Neuronal stem cell (in vitro differentiated cells): Measurements from ENCODE around the gene EPAS1.

Experiments
- DNase-seq: peaks from one replicate; pipeline ENCODE4 v3.0.0-alpha.2; 2013; ENCODE audit warnings: low spot score
- H2AFZ ChIP-seq: one replicate; pipeline ENCODE4 v1.6.1; 2013; ENCODE audit warnings: mild to moderate bottlenecking, low read length, inconsistent platforms
- H2AK5ac ChIP-seq: 2 replicates; pipeline ENCODE4 v1.6.1; 2013; ENCODE audit warnings: low read depth, mild to moderate bottlenecking, inconsistent platforms, low read length, moderate library complexity, mixed read lengths
- H2BK120ac ChIP-seq: 2 replicates; pipeline ENCODE4 v1.6.1; 2013; ENCODE audit warnings: low read depth, mild to moderate bottlenecking, inconsistent platforms, low read length, moderate library complexity, mixed read lengths
- H2BK12ac ChIP-seq: one replicate; pipeline ENCODE4 v1.6.1; 2013; ENCODE audit warnings: low read length, inconsistent platforms
- H2BK15ac ChIP-seq: 2 replicates; pipeline ENCODE4 v1.6.1; 2013; ENCODE audit warnings: mild to moderate bottlenecking, low read length, inconsistent platforms, mixed read lengths
- H2BK5ac ChIP-seq: one replicate; pipeline ENCODE4 v1.6.1; 2013; ENCODE audit warnings: inconsistent platforms, mild to moderate bottlenecking, low read length, moderate library complexity
- H3K14ac ChIP-seq: one replicate; pipeline ENCODE4 v1.6.1; 2013; ENCODE audit warnings: low read length, inconsistent platforms
- H3K18ac ChIP-seq: 2 replicates; pipeline ENCODE4 v1.6.1; 2013; ENCODE audit warnings: low read length, inconsistent platforms
- H3K23ac ChIP-seq: 2 replicates; pipeline ENCODE4 v1.6.1; 2013; ENCODE audit warnings: low read depth, mild to moderate bottlenecking, mixed read lengths, low read length, inconsistent platforms; ENCODE audit not compliant: poor library complexity
- H3K27ac ChIP-seq: replicated peaks from 3 replicates; pipeline ENCODE4 v1.5.1; 2013; ENCODE audit warnings: low read length, inconsistent platforms
- H3K27me3 ChIP-seq, 3 experiments: 2 replicates each; pipeline ENCODE4 v1.6.1; 2013; ENCODE audit warnings: low read length in 3 of 3, mild to moderate bottlenecking in 2 of 3, inconsistent platforms in 1 of 3, low read depth in 1 of 3, mixed read lengths in 1 of 3, moderate library complexity in 1 of 3; ENCODE audit not compliant: control insufficient read depth in 3 of 3, insufficient read depth in 3 of 3
- H3K36me3 ChIP-seq, 2 donors: replicated peaks in 1 of 2; 2 replicates each; pipeline ENCODE4 v1.6.1; 2013; ENCODE audit warnings: low read length in 2 of 2; ENCODE audit not compliant: control insufficient read depth in 2 of 2, insufficient read depth in 2 of 2
- H3K4ac ChIP-seq: 2 replicates; pipeline ENCODE4 v1.6.1; 2013; ENCODE audit warnings: inconsistent platforms, mild to moderate bottlenecking, low read length, moderate library complexity
- H3K4me1 ChIP-seq, 2 donors: 1 replicate in 1 of 2; 2 replicates in 1 of 2; pipeline ENCODE4 v1.6.1; 2013; ENCODE audit warnings: low read length in 2 of 2, low read depth in 1 of 2; ENCODE audit not compliant: control insufficient read depth in 2 of 2, insufficient read depth in 1 of 2
- H3K4me2 ChIP-seq: one replicate; pipeline ENCODE4 v1.6.1; 2013; ENCODE audit warnings: mild to moderate bottlenecking, low read length, inconsistent platforms; ENCODE audit not compliant: insufficient read depth, poor library complexity, severe bottlenecking
- H3K4me3 ChIP-seq, 2 donors: 2 replicates each; pipeline ENCODE4 v1.5.1; 2013; ENCODE audit warnings: low read length in 2 of 2, mild to moderate bottlenecking in 2 of 2, inconsistent platforms in 1 of 2, moderate library complexity in 1 of 2
- H3K79me1 ChIP-seq: one replicate; pipeline ENCODE4 v1.6.1; 2013; ENCODE audit warnings: low read depth, mild to moderate bottlenecking, inconsistent platforms, low read length, moderate library complexity
- H3K9ac ChIP-seq: one replicate; pipeline ENCODE4 v1.6.1; 2013; ENCODE audit warnings: mild to moderate bottlenecking, low read depth, low read length, inconsistent platforms; ENCODE audit not compliant: poor library complexity
- H3K9me3 ChIP-seq, 2 donors: replicated peaks in 1 of 2; 2 replicates each; pipeline versions ENCODE3 to v1.6.1; 2013; ENCODE audit warnings: low read length in 2 of 2, mild to moderate bottlenecking in 2 of 2, inconsistent platforms in 1 of 2, low read depth in 1 of 2, mixed read lengths in 1 of 2, moderate library complexity in 1 of 2; ENCODE audit not compliant: control insufficient read depth in 2 of 2, insufficient read depth in 1 of 2
- H4K8ac ChIP-seq: one replicate; pipeline ENCODE4 v1.6.1; 2013; ENCODE audit warnings: low read depth, mild to moderate bottlenecking, inconsistent platforms, low read length, moderate library complexity
- H4K91ac ChIP-seq: one replicate; pipeline ENCODE4 v1.6.1; 2013; ENCODE audit warnings: low read length, low read depth, mild to moderate bottlenecking, inconsistent platforms; ENCODE audit not compliant: poor library complexity
- WGBS, 2 donors: extraction: QIAGEN DNeasy Blood & Tissue Kit; methylation state at CpG; one replicate each; pipeline ENCODE4 v1.1.7; 2013; ENCODE audit warnings: missing lambda C conversion rate in 2 of 2, mixed read lengths in 1 of 2; ENCODE audit not compliant: insufficient read length in 2 of 2, insufficient replicate concordance in 1 of 2; ENCODE audit errors: extremely low coverage in 2 of 2; 5-methylcytosine and 5-hydroxymethylcytosine counted together

Gene EPAS1

DNA sequence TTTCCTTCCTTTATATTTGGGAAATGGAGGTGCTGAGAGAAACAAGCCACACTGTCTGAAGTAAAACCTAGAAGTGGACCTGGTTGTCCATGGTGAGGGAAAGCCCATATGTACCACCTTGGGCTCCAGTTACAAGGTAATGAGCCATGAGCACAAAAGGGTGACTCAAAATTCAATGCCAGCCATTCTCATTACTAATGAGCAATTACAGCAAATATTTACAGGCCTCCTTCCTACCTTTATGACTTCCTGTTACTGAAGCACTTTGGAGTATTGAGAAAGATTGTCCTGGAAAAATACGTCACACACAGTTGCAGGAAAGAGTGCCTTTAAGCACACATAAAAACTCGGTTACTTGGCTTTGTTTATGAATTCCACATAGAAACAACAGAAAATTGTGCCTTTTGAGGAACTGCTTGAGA, 9.1 kb downstream of the EPAS1 start:
- Histone ChIP-seq H2BK12ac (no peak overlapping the region), H3K27me3 (peaks cover 0 to 59% (median 0%) of the 10 kb centered on the region in 3 experiments), H3K4me3 (no peak overlapping the region), H4K91ac (no peak overlapping the region), H2BK5ac (no peak overlapping the region), H4K8ac (no peak overlapping the region), H3K4ac (no peak overlapping the region), H2AK5ac (no peak overlapping the region), H3K18ac (no peak overlapping the region), H3K4me1 (peaks cover 0 to 3% of the 10 kb centered on the region in 2 donors), H2BK15ac (no peak overlapping the region), H3K9me3 (peaks cover 0 to 4% of the 10 kb centered on the region in 2 donors), H3K79me1 (no peaks in the 10 kb centered on the region), H3K4me2 (no peak overlapping the region), H3K36me3 (no peaks in the 10 kb centered on the region), H3K27ac (no peak overlapping the region), H2BK120ac (no peak overlapping the region), H3K9ac (no peak overlapping the region), H2AFZ (no peak overlapping the region), H3K23ac (no peak overlapping the region), H3K14ac (no peak overlapping the region)
- DNase-seq = no peak
- WGBS, 2 donors = no CpG with 5 or more reads among the region's 2 CpGs

DNA sequence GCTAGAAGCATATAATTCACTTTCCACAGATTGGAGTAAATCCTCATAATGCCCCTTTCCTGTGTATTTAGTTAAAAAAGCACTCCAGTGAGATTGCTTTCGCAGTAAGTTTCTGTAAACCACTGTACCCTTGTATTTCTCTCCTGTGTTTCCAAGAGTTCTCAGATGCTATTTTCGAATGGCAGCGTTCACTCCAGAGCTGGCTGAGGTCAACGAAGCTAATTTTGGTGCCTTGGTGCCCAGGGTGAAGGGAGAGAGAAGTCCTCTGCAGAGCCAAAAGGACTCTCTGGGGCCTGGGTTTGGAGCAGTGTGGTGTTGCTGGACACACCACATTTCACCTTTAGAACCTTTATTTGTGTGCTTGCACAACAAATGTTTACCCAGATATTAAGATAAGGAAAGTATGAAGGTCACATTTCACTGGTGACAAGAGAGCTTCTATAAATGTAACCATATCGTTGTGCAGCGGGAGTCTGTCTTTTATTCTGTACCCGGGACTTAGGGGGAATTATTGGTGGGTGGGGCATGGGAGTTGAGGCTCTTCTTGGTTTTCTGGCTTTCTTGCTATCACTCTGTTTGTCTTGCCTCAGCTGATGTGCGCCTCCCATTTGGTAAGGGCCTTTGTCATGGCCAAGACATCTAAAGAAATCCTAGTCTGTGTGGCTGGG, 9.9 kb downstream of the EPAS1 start:
- Histone ChIP-seq H4K8ac (no peak overlapping the region), H3K9me3 (peaks cover 0 to 4% of the 10 kb centered on the region in 2 donors), H2BK12ac (no peak overlapping the region), H3K14ac (no peak overlapping the region), H3K4me3 (no peak overlapping the region), H2AK5ac (no peak overlapping the region), H2BK15ac (no peak overlapping the region), H3K4me2 (no peak overlapping the region), H3K23ac (no peak overlapping the region), H3K27ac (no peak overlapping the region), H4K91ac (no peak overlapping the region), H3K27me3 (peaks cover 0 to 53% (median 0%) of the 10 kb centered on the region in 3 experiments), H3K36me3 (no peaks in the 10 kb centered on the region), H3K18ac (no peak overlapping the region), H2BK120ac (no peak overlapping the region), H3K4ac (no peak overlapping the region), H2AFZ (no peak overlapping the region), H3K4me1 (peaks cover 0 to 3% of the 10 kb centered on the region in 2 donors), H3K9ac (no peak overlapping the region), H2BK5ac (no peak overlapping the region), H3K79me1 (no peaks in the 10 kb centered on the region)
- no peak for DNase-seq
- WGBS, 2 donors = no CpG with 5 or more reads among the region's 8 CpGs

DNA sequence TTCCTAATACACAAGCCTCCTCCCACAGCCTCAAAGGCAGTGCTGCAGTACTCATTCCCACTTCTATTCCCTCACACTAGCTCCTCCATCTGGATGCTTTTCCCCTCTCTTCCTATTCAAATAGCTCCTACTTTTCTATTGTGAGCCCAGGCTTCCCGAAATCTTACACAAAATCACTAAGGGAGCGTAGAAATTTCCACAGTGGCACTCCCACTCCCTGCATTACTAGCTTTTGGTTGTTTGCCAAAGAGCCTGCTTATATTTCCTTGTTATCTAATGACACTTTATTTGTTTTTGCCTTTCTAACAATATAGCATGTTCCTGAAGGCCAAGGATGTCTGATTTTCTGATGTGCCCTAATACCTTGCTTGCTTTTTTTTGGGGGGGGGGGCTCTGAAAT, 10.9 kb downstream of the EPAS1 start:
- no peak overlapping the region for H4K8ac ChIP-seq
- no peak overlapping the region for H3K9ac ChIP-seq
- H2AFZ ChIP-seq = no peak overlapping the region
- H3K36me3 ChIP-seq = no peaks in the 10 kb centered on the region
- H3K27ac ChIP-seq = no peak overlapping the region
- no peak overlapping the region for H2AK5ac ChIP-seq
- H2BK12ac ChIP-seq = no peak overlapping the region
- H3K23ac ChIP-seq = no peak overlapping the region
- no peak overlapping the region for H4K91ac ChIP-seq
- peaks cover 0 to 3% of the 10 kb centered on the region in 2 donors for H3K4me1 ChIP-seq
- H3K14ac ChIP-seq = no peak overlapping the region
- H2BK5ac ChIP-seq = no peak overlapping the region
- no peak overlapping the region for H2BK120ac ChIP-seq
- no peak overlapping the region for H3K4me2 ChIP-seq
- WGBS, 2 donors = no CpG with 5 or more reads among the region's 2 CpGs
- peaks cover 0 to 50% (median 0%) of the 10 kb centered on the region in 3 experiments for H3K27me3 ChIP-seq
- H3K4me3 ChIP-seq = no peak overlapping the region
- DNase-seq = no peak
- no peak overlapping the region for H3K18ac ChIP-seq
- H2BK15ac ChIP-seq = no peak overlapping the region
- H3K79me1 ChIP-seq = no peaks in the 10 kb centered on the region
- peaks cover 0 to 4% of the 10 kb centered on the region in 2 donors for H3K9me3 ChIP-seq
- no peak overlapping the region for H3K4ac ChIP-seq

DNA sequence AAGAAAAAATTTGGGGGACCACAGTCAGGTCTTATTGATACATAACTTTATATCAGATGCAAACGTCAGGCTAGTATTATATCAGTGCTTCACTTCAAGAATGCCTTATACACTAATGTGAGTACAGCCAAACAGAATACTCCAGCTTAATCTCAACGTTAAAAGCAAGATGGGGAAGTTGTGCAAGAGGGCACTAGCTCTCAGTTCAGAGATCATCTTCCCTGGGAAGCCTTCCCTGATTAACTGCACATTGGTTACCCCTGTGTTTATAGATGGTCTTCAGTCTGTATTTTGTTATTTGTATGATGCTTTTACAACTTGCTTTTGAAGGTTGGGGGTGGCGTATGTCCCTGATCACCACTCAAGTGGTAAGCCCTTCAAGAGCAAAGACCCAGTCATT, 11.4 kb downstream of the EPAS1 start:
- Histone ChIP-seq H3K27ac (no peak overlapping the region), H3K14ac (no peak overlapping the region)

More for the DNA sequence above, 11.4 kb downstream of the EPAS1 start:
- Histone ChIP-seq H4K91ac (no peak overlapping the region), H2BK120ac (no peak overlapping the region), H2BK5ac (no peak overlapping the region), H2BK15ac (no peak overlapping the region), H3K4me3 (no peak overlapping the region), H3K23ac (no peak overlapping the region), H3K9me3 (peaks cover 0 to 4% of the 10 kb centered on the region in 2 donors), H2AK5ac (no peak overlapping the region), H3K4me1 (peaks cover 0 to 3% of the 10 kb centered on the region in 2 donors), H3K27me3 (peaks cover 0 to 46% (median 0%) of the 10 kb centered on the region in 3 experiments), H3K4me2 (no peak overlapping the region), H3K18ac (no peak overlapping the region), H3K79me1 (no peaks in the 10 kb centered on the region), H2AFZ (no peak overlapping the region), H4K8ac (no peak overlapping the region), H3K9ac (no peak overlapping the region), H2BK12ac (no peak overlapping the region), H3K36me3 (no peaks in the 10 kb centered on the region), H3K4ac (no peak overlapping the region)
- no CpG with 5 or more reads among the region's 3 CpGs for WGBS, 2 donors
- DNase-seq = no peak
